Measurements from ENCODE around the gene SLK. TPM values are rescaled to one million over a fixed set of nuclear protein-coding genes. Genes with fewer than 3 reads are reported as not detected.

SLK gene
- total RNA-seq, 6 experiments from 2014 or later: 7.9 to 16.3 (median 13.0) TPM

- WGBS (ENCODE audit: insufficient coverage, low coverage, low lambda C conversion rate, missing lambda C conversion rate): 87% methylated on average over 8 of the region's 8 CpGs
- intact Hi-C loops (cut with DNase I): no loop called here
- no peaks in the 10 kb centered on the region for H3K27me3 ChIP-seq
- H3K9me3 ChIP-seq: no peaks in the 10 kb centered on the region
- no peaks in the 10 kb centered on the region for H3K4me1 ChIP-seq
- H3K27ac ChIP-seq: no peak overlapping the region
- H3K4me3 ChIP-seq: no peak overlapping the region
- peaks cover 0 to 29% (median 4%) of the 10 kb centered on the region in 4 donors for H3K36me3 ChIP-seq
- no peak for DNase-seq
- TF ChIP-seq CTCF (IDR thresholded peaks at IDR 0.05): no peak
- TF ChIP-seq POLR2A (IDR thresholded peaks at IDR 0.05): no peak
- no peak for ATAC-seq
Observed at GRCh38 chr10:104005172-104005863, 38.4 kb downstream of the SLK start.

GRCh38 chr10:104011904-104012303 is 45.0 kb downstream of the SLK start:
- Histone ChIP-seq H3K36me3 (peaks cover 0 to 7% (median under 1%) of the 10 kb centered on the region in 4 donors), H3K4me3 (no peak overlapping the region), H3K27ac (no peak overlapping the region), H3K4me1 (no peaks in the 10 kb centered on the region), H3K9me3 (no peaks in the 10 kb centered on the region), H3K27me3 (no peaks in the 10 kb centered on the region)
- DNase-seq: no peak
- TF ChIP-seq POLR2A (IDR thresholded peaks at IDR 0.05) (no peak), CTCF (IDR thresholded peaks at IDR 0.05) (no peak)
- no peak for ATAC-seq
- intact Hi-C loops (cut with DNase I): no loop called here
- 95% methylated on average over 2 of the region's 2 CpGs for WGBS (ENCODE audit: insufficient coverage, low coverage, low lambda C conversion rate, missing lambda C conversion rate)

- DNase-seq (no peak), ATAC-seq (no peak)
- Histone ChIP-seq H3K27me3 (no peaks in the 10 kb centered on the region), H3K9me3 (no peaks in the 10 kb centered on the region), H3K27ac (no peak overlapping the region), H3K36me3 (peaks cover 0 to 3% (median under 1%) of the 10 kb centered on the region in 4 donors), H3K4me3 (no peak overlapping the region), H3K4me1 (no peaks in the 10 kb centered on the region)
- intact Hi-C loops (cut with DNase I): no loop called here
- 98% methylated on average over 4 of the region's 4 CpGs for WGBS (ENCODE audit: insufficient coverage, low coverage, low lambda C conversion rate, missing lambda C conversion rate)
- TF ChIP-seq POLR2A (IDR thresholded peaks at IDR 0.05): no peak
- TF ChIP-seq CTCF (IDR thresholded peaks at IDR 0.05): no peak
Observed at GRCh38 chr10:104013489-104013888, 46.5 kb downstream of the SLK start.

GRCh38 chr10:104014176-104014575 is 47.2 kb downstream of the SLK start:
- H3K27ac ChIP-seq: no peak overlapping the region
- H3K4me3 ChIP-seq: no peak overlapping the region
- DNase-seq (no peak), ATAC-seq (no peak)
- H3K9me3 ChIP-seq: no peaks in the 10 kb centered on the region
- no peaks in the 10 kb centered on the region for H3K27me3 ChIP-seq
- H3K4me1 ChIP-seq: peaks cover 0 to 5% (median 0%) of the 10 kb centered on the region in 4 donors
- WGBS (ENCODE audit: insufficient coverage, low coverage, low lambda C conversion rate, missing lambda C conversion rate): 91% methylated on average over 2 of the region's 2 CpGs
- TF ChIP-seq POLR2A (IDR thresholded peaks at IDR 0.05): no peak
- TF ChIP-seq CTCF (IDR thresholded peaks at IDR 0.05): no peak
- peaks cover 0 to 4% (median under 1%) of the 10 kb centered on the region in 4 donors for H3K36me3 ChIP-seq
- intact Hi-C loops (cut with DNase I): no loop called here
